ENCODE results near the gene KIF26B.
"Not testable (repeated sequence)": the region's sequence is repeated elsewhere in the genome, so short reads cannot be mapped to it uniquely, and the experiment has no call there.

Gene KIF26B

GRCh38 chr1:245652660-245653427, 498.1 kb downstream of the KIF26B start:
- no peak for DNase-seq (ENCODE audit: low read depth)

- no peak for DNase-seq (ENCODE audit: low read depth)
Measured at GRCh38 chr1:245654460-245655050, 499.8 kb downstream of the KIF26B start.

- DNase-seq (ENCODE audit: low read depth), result no peak
Measured at GRCh38 chr1:245656189-245656717, 501.5 kb downstream of the KIF26B start.

GRCh38 chr1:245657371-245657770, 502.6 kb downstream of the KIF26B start:
- no peak for DNase-seq (ENCODE audit: low read depth)

- DNase-seq (ENCODE audit: low read depth), result no peak
Measured at GRCh38 chr1:245663373-245663772, 508.6 kb downstream of the KIF26B start.

- no peak for DNase-seq (ENCODE audit: low read depth)
Measured at GRCh38 chr1:245663841-245664240, 509.1 kb downstream of the KIF26B start.

GRCh38 chr1:245666412-245666811, 511.6 kb downstream of the KIF26B start:
- DNase-seq (ENCODE audit: low read depth), result no peak

GRCh38 chr1:245671349-245671748, 516.6 kb downstream of the KIF26B start:
- no peak for DNase-seq (ENCODE audit: low read depth)

- DNase-seq (ENCODE audit: low read depth), result no peak
Measured at GRCh38 chr1:245671966-245672767, 517.4 kb downstream of the KIF26B start.

- not testable (repeated sequence) for DNase-seq (ENCODE audit: low read depth)
Measured at GRCh38 chr1:245672836-245673656, 518.3 kb downstream of the KIF26B start.

- DNase-seq (ENCODE audit: low read depth), result peak; percentile 3
Measured at GRCh38 chr1:245673881-245674414, 519.2 kb downstream of the KIF26B start.

- no peak for DNase-seq (ENCODE audit: low read depth)
Measured at GRCh38 chr1:245677461-245678240, 522.9 kb downstream of the KIF26B start.

- no peak for DNase-seq (ENCODE audit: low read depth)
Measured at GRCh38 chr1:245678860-245679411, 524.2 kb downstream of the KIF26B start.

GRCh38 chr1:245679821-245680780, 525.3 kb downstream of the KIF26B start:
- no peak for DNase-seq (ENCODE audit: low read depth)

- peak; percentile 6 for DNase-seq (ENCODE audit: low read depth)
Measured at GRCh38 chr1:245682638-245683628, 528.1 kb downstream of the KIF26B start.

GRCh38 chr1:245683676-245684075, 528.9 kb downstream of the KIF26B start:
- DNase-seq (ENCODE audit: low read depth), result no peak

- no peak for DNase-seq (ENCODE audit: low read depth)
Measured at GRCh38 chr1:245684166-245684565, 529.4 kb downstream of the KIF26B start.

GRCh38 chr1:245684571-245684970, 529.8 kb downstream of the KIF26B start:
- no peak for DNase-seq (ENCODE audit: low read depth)
